Effector memory CD4-positive, alpha-beta T cell (primary cell): Measurements from ENCODE around the gene NDUFA11.

Source experiments
- DNase-seq, 3 donors: peaks; one replicate each; pipeline ENCODE4 v3.0.0-alpha.2; 2020
- H3K27ac ChIP-seq: 2 replicates; pipeline ENCODE4 v1.7.0; 2013; ENCODE audit warnings: mild to moderate bottlenecking, low read length, moderate library complexity; ENCODE audit not compliant: insufficient read depth, poor library complexity, severe bottlenecking
- H3K27me3 ChIP-seq: replicated peaks from 2 replicates; pipeline ENCODE4 v1.7.0; 2013; ENCODE audit warnings: mild to moderate bottlenecking, low read length; ENCODE audit not compliant: insufficient read depth, control insufficient read depth, poor library complexity, severe bottlenecking
- H3K36me3 ChIP-seq: 2 replicates; pipeline ENCODE4 v1.7.0; 2013; ENCODE audit warnings: mild to moderate bottlenecking, low read length, moderate library complexity; ENCODE audit not compliant: control insufficient read depth, insufficient read depth
- H3K4me1 ChIP-seq: 2 replicates; pipeline ENCODE4 v1.7.0; 2013; ENCODE audit warnings: low read length, mild to moderate bottlenecking; ENCODE audit not compliant: control insufficient read depth, insufficient read depth, poor library complexity, severe bottlenecking
- H3K4me3 ChIP-seq: 2 replicates; pipeline ENCODE4 v1.7.0; 2013; ENCODE audit warnings: low read length, low read depth, mild to moderate bottlenecking; ENCODE audit not compliant: insufficient read depth, poor library complexity, severe bottlenecking
- H3K9me3 ChIP-seq: 2 replicates; pipeline ENCODE4 v1.7.0; 2013; ENCODE audit warnings: mild to moderate bottlenecking, low read length, moderate library complexity; ENCODE audit not compliant: control insufficient read depth

NDUFA11 gene

DNA sequence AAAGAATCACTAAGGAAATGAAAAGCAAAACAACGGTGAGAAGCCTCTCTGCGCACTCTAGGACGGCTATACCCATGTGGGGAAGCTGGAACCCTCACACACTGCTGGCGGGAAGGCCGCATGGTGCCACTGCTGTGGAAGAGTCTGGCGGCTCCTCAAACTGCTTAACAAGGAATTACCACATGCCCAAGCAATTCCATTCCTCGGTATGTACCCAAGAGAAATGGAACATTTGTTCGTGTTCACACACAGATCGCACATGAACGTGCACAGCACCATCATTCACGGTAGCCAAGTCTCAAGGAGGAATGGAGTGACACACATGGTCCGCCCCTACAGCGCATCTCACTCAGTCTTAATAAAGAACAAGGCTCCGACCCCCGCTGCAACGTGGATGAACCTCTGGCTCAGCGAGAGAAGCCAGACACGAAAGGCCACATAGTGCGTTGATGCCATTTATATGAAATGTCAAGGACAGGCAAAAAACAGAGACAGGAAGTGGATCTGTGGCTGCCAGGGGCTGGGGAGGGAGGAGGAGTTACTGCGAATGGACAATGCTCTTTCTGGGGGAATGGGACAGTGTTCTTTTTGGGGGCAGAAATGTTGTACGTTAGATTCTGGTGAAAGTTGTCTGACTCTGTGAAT, 18.0 kb upstream of the NDUFA11 start:
- Histone ChIP-seq H3K9me3 (no peaks in the 10 kb centered on the region), H3K4me3 (no peak overlapping the region), H3K27ac (no peak overlapping the region), H3K4me1 (no peaks in the 10 kb centered on the region), H3K36me3 (peaks cover 97% of the 10 kb centered on the region), H3K27me3 (no peaks in the 10 kb centered on the region)
- DNase-seq = no peak

DNA sequence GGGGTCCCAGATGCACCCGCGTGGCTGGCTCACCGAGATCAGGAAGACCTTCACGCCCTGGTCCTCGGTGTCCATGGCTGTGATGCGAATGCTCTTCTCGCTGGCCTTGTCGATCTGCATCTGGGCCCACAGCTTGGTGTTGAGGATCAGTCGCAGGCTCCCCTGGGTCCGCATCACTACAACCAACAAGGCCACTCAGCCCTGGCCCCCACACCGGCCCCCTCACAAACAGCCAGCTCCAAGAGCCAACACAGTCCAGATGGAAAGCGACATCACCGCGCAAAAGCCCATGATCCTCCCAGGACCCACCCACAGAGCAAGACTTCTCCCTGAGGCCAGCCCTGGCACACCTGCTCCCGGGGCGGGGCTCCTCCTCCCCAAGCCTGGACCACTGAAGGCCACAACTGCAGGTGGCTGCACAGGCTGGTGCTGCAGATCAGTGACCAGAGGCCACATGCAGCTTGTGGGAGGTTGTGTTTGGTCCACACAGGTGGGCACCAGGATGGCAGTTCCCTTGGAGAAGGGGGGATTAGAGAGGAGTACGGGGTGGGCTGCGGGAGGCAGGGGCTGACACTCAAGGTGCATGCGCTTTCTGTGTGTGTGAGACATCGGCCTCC, 15.0 kb upstream of the NDUFA11 start:
- H3K36me3 ChIP-seq = peaks cover 85% of the 10 kb centered on the region
- no peak for DNase-seq

DNA sequence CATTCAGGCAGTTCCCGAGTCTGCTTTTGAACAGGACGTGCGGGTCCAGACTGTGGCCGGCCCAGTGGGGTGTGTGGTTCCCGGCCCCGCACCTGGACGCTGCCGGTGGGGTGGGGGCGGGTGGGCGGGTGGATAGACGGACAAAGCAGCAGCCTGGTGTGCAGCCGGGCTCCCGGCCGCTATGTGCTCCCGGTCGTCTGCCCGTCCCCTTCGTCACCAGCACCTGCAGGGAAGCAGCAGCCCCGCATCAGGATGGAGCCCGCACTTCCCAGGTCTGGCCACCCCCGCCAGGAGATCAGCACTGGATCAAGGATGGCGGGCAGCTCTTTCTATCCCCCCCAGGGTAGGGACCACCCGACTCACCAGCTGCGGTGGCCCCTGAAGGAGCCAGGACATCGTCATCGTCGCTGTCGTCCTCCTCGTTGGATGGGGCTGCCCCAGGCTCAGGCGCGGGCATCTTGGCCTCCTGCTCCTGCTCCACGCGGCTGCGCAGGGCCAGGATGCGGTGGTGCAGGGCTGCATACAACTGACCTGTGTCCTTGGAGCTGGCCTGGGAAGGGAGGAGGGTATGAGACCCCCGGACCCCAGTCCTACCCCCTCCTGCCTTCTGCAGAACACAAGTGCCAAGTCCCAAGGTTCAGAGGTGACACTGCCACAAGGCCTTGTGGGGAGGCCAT, 14.0 kb upstream of the NDUFA11 start:
- Histone ChIP-seq H3K9me3 (no peaks in the 10 kb centered on the region), H3K4me3 (no peak overlapping the region), H3K27me3 (no peaks in the 10 kb centered on the region), H3K27ac (no peak overlapping the region), H3K36me3 (peaks cover 75% of the 10 kb centered on the region), H3K4me1 (no peaks in the 10 kb centered on the region)
- no peak for DNase-seq

More for the DNA sequence above, 15.0 kb upstream of the NDUFA11 start:
- Histone ChIP-seq H3K9me3 (no peaks in the 10 kb centered on the region), H3K27ac (no peak overlapping the region), H3K4me1 (no peaks in the 10 kb centered on the region), H3K27me3 (no peaks in the 10 kb centered on the region), H3K4me3 (no peak overlapping the region)

DNA sequence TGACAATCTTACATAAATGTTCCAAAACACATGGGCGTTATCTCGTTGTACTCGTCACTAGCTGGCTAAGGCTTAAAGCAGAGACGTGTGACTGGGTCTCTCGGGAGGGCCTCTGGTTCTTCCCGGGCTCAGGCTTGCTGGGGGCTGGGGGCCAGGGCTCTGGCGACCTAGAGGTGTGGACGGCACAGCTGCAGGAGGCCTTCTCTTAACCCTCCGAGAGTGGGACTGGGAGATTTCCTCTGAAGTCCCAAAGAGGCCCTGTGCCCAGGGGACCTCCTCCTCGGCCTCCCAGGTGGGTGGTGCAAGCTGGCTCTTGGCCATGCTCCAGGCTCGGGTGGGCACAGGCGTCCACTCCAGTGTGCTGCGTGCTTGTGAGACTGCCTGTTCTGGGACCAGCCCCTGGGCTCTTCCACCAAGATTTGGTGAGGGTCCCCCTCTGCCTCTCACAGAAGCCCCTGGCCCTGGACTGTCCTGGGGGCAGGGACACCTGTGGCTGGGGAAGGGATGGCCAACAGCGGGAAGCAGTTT, 12.7 kb upstream of the NDUFA11 start:
- Histone ChIP-seq H3K27me3 (no peaks in the 10 kb centered on the region), H3K4me1 (no peaks in the 10 kb centered on the region), H3K36me3 (peaks cover 62% of the 10 kb centered on the region), H3K4me3 (no peak overlapping the region), H3K27ac (no peak overlapping the region), H3K9me3 (no peaks in the 10 kb centered on the region)
- no peak for DNase-seq

DNA sequence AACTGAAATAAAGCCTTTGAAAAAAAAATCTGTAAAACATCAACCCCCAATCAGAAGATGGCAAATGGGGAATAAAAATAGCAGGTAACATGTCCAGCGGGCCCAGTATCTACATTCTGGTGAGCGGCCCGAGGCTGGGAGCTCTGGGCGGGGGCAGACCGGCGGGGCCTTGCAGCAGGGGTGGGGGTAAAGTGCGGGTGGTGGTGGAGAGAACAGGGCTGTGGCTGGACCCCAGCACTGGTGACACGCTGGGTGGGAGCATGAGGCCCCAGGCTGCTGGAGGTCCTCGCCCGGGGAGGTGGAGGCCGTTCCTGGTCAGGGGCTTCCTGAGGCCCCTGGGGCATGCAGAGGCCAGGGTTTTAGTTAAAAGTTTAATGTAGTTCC, 12.2 kb upstream of the NDUFA11 start:
- H3K4me1 ChIP-seq = no peaks in the 10 kb centered on the region
- H3K9me3 ChIP-seq = no peaks in the 10 kb centered on the region
- no peak overlapping the region for H3K27ac ChIP-seq
- H3K27me3 ChIP-seq = no peaks in the 10 kb centered on the region
- no peak overlapping the region for H3K4me3 ChIP-seq
- DNase-seq = no peak
- H3K36me3 ChIP-seq = peaks cover 57% of the 10 kb centered on the region

DNA sequence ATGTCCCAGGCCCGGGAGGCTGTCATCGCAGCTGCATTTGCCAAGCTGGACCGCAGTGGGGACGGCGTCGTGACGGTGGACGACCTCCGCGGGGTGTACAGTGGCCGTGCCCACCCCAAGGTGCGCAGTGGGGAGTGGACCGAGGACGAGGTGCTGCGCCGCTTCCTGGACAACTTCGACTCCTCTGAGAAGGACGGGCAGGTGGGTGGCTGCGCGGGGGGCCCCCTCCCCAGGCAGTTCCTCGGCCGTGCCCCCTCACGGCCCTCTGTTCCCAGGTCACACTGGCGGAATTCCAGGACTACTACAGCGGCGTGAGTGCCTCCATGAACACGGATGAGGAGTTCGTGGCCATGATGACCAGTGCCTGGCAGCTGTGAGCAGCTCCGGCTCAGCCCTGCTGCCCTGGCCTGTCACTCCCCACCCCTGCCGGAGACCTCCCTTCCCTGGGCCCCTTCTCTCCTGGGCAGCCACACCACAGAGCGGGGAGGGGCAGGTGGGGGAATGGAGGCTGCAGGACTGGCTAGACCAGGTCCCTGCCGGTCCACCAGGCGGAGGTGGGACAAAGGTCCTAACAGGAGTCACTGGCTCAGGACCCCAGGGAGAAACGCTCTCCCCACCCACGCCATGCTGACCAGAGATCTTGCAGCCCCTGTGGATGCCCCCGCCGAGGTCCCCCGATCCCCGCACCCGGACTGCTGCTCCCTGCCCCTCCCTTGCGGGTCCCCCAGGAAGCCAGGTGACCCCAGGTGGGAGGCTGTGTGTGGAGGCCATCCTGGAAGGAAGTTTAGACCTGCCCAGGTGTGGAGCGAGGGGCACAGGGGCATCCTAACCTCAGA, 11.6 kb upstream of the NDUFA11 start:
- H3K36me3 ChIP-seq = peaks cover 53% of the 10 kb centered on the region
- H3K4me3 ChIP-seq = no peak overlapping the region
- no peaks in the 10 kb centered on the region for H3K27me3 ChIP-seq
- H3K9me3 ChIP-seq = no peaks in the 10 kb centered on the region
- no peak for DNase-seq
- H3K4me1 ChIP-seq = no peaks in the 10 kb centered on the region
- no peak overlapping the region for H3K27ac ChIP-seq

DNA sequence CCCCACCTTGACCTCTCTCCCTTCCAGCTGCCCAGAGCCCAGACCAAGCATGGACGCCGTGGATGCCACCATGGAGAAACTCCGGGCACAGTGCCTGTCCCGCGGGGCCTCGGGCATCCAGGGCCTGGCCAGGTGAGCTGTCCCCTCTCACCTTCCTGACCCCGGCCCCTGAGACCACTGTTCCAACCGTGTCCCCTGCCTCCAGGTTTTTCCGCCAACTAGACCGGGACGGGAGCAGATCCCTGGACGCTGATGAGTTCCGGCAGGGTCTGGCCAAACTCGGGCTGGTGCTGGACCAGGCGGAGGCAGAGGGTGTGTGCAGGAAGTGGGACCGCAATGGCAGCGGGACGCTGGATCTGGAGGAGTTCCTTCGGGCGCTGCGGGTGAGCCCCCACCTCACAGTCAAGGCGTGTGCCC, 10.8 kb upstream of the NDUFA11 start:
- Histone ChIP-seq H3K4me3 (no peak overlapping the region), H3K36me3 (peaks cover 52% of the 10 kb centered on the region), H3K27me3 (no peaks in the 10 kb centered on the region), H3K27ac (no peak overlapping the region), H3K4me1 (no peaks in the 10 kb centered on the region), H3K9me3 (no peaks in the 10 kb centered on the region)
- DNase-seq = no peak

DNA sequence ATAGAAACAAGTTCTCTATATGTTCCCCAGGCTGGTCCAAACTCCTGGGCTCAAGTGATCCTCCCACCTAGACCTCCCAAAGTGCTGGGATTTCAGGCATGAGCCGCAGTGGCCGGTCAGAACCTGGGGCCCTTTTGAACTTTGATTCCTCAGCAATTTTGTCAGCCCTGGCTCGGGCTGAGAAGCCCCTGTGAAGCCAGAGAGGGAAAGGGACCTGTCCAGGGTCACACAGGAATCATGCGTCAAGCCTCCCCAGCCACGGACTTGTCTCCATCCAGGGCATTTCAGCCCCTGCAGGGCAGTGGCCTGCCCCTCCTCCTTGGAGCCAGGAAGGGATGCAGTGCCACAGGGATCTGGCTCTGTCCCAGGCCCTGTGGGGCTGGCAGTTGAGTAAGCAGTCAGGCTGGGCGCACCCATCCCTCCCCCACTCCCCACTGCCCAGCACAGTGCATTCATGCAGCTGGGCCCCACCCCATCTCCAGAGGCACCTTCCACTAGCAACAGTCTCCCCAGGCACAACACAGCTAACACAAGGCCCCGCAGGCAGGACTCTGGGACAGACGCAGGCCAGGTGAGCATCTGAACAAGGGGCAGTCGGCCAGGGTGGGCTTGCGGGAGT, 10.3 kb upstream of the NDUFA11 start, which contains the start of gene CAPS:
TSS of gene CAPS (plus strand) at position 516 of the 619 bp plus-strand sequence. CDS start 153 bp downstream, outside the sequence.
- H3K27ac ChIP-seq = no peak within 1 kb of the TSS
- H3K4me3 ChIP-seq = no peak within 1 kb of the TSS
- DNase-seq = no peak
- H3K4me1 ChIP-seq = no peaks in the 10 kb centered on the region
- no peaks in the 10 kb centered on the region for H3K9me3 ChIP-seq
- H3K36me3 ChIP-seq = peaks cover 52% of the 10 kb centered on the region
- H3K27me3 ChIP-seq = no peaks in the 10 kb centered on the region

DNA sequence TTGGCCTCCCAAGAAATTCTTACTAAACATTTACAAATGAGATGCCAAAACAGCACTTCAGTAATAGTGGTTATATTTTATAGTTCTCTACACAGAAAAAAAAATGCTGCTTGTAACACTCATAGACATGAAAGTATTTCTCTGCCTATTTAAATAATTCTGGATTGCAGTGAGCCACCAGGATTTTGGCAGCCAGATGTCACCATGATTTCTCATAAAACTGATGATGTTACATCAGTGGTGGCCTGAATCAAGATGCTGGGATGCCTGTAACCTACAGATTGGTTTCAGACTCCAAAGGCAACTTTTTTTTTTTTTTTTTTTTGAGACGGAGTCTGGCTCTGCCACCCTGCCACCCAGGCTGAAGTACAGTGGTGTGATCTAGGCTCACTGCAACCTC, 7.8 kb upstream of the NDUFA11 start:
- Histone ChIP-seq H3K4me1 (no peaks in the 10 kb centered on the region), H3K4me3 (no peak overlapping the region), H3K27me3 (no peaks in the 10 kb centered on the region), H3K9me3 (no peaks in the 10 kb centered on the region), H3K36me3 (peaks cover 30% of the 10 kb centered on the region), H3K27ac (no peak overlapping the region)
- no peak for DNase-seq
